Left lung (tissue), 10 donors: Measurements from ENCODE around the gene FBXO9. TPM values are rescaled to one million over a fixed set of nuclear protein-coding genes. Genes with fewer than 3 reads are reported as not detected.

Experiments used
- ATAC-seq: fragments of 200-7000 bp; cut with Tn5 transposase; one replicate; pipeline ENCODE4 v1.9.1; 2020; ENCODE audit warnings: moderate library complexity
- DNase-seq, 4 donors: peaks; one replicate each; pipeline ENCODE4 v3.0.0-alpha.2; 2013 to 2020
- H3K27ac ChIP-seq, 2 donors: fragments of 200-600 bp; sonication (generic) in 1 of 2; one replicate each; pipeline versions ENCODE4 v1.5.0 to v1.8.0; 2020 to 2021
- H3K27me3 ChIP-seq, 2 donors: fragments of 200-600 bp; sonication (generic) in 1 of 2; one replicate each; pipeline versions ENCODE4 v1.5.0 to v1.8.0; 2020 to 2021
- H3K36me3 ChIP-seq, 2 donors: fragments of 200-600 bp; sonication (generic) in 1 of 2; one replicate each; pipeline versions ENCODE4 v1.5.0 to v1.8.0; 2020 to 2021
- H3K4me1 ChIP-seq, 2 donors: fragments of 200-600 bp; one replicate each; pipeline ENCODE4 v1.8.0; 2021
- H3K4me3 ChIP-seq, 2 donors: fragments of 200-600 bp; sonication (generic) in 1 of 2; one replicate each; pipeline versions ENCODE4 v1.5.0 to v1.8.0; 2020 to 2021; ENCODE audit warnings: mild to moderate bottlenecking in 1 of 2
- H3K9me3 ChIP-seq, 2 donors: fragments of 200-600 bp; sonication (generic) in 1 of 2; one replicate each; pipeline versions ENCODE4 v1.5.0 to v1.8.0; 2020 to 2021
- CTCF ChIP-seq, 2 donors: fragments of 200-600 bp; sonication (generic) in 1 of 2; IDR thresholded peaks; one replicate each; pipeline versions ENCODE4 v1.5.0 to v1.8.0; 2021; ENCODE audit warnings: antibody characterized with exemption in 2 of 2
- intact Hi-C, 2 donors: fragments of 100-400 bp; cut with DNase I; formaldehyde crosslinking; loops; one replicate each; pipeline versions ENCODE4 v1.11.2 to v1.14.2; 2022
- polyA plus RNA-seq, 6 donors: library from polyadenylated mRNA; unstranded; fragments of 120-200 nt; gene quantifications; one replicate each; pipeline ENCODE4 v1.2.1, GENCODE V29; 2013; ENCODE audit not compliant: insufficient read length in 6 of 6
- total RNA-seq, 2 donors: library from RNA; stranded (reverse); fragmentation: NEBNext Ultra II Directional; extraction: Animal tissue kit (Norgen Biotek cat#: 25700); gene quantifications; one replicate each; pipeline ENCODE4 v1.2.1, GENCODE V29; 2021
- donor health status: DM: no; HTN: yes; CAD: no.
- donor health status: DM: no; HTN: no; CAD: no.

Gene FBXO9
- total and polyA plus RNA-seq, 8 donors: 77.6 to 127 (median 111) TPM

- intact Hi-C loops: no loop called here
- DNase-seq (no peak), ATAC-seq (no peak)
- TF ChIP-seq CTCF (IDR thresholded peaks at IDR 0.05): no peak
- Histone ChIP-seq H3K36me3 (peaks cover 0 to 86% of the 10 kb centered on the region in 2 donors), H3K9me3 (no peaks in the 10 kb centered on the region), H3K4me1 (no peaks in the 10 kb centered on the region), H3K27ac (no peak overlapping the region), H3K27me3 (no peaks in the 10 kb centered on the region), H3K4me3 (no peak overlapping the region)
Measured at GRCh38 chr6:53100561-53100960, 35.4 kb downstream of the FBXO9 start.

GRCh38 chr6:53101006-53101405, 35.8 kb downstream of the FBXO9 start:
- ATAC-seq (no peak), DNase-seq (no peak)
- H3K27ac ChIP-seq: no peak overlapping the region
- no peak for TF ChIP-seq CTCF (IDR thresholded peaks at IDR 0.05)
- H3K9me3 ChIP-seq: no peaks in the 10 kb centered on the region
- no peaks in the 10 kb centered on the region for H3K4me1 ChIP-seq
- H3K4me3 ChIP-seq: no peak overlapping the region
- intact Hi-C loops: no loop called here
- no peaks in the 10 kb centered on the region for H3K27me3 ChIP-seq
- peaks cover 0 to 81% of the 10 kb centered on the region in 2 donors for H3K36me3 ChIP-seq

DNA sequence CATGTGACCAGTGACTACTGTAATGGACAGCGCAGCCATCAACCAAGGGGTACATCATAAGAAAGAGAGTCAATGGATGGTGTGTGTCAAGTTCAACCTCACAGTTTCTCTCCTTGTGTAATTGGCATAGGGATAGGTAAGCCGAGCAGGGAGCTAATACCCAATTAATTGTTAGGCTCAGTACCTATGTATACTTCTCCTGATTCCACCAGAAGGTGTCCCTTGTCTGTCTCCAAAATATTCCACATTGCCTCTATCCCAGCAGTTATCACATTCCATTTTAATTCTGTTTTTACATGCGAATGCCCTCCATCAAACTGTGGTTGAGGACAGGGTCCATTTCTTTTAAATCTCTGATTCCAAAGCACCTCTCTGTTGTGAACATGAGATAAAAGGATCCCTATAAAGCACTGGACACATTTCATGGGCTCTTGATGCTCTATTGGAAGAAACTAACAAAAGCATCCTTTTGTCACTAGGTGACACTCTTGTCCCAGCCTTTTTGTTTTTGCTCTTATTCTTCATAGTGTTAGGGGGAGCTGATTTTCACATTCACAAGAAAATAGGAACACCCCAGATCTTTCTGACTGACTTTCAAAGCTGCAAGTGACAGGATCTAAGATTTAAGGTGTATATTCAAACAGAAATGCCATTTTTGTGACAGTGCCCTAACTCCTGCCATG, 38.9 kb downstream of the FBXO9 start:
- DNase-seq (no peak), ATAC-seq (no peak)
- Histone ChIP-seq H3K27ac (no peak overlapping the region), H3K4me1 (no peaks in the 10 kb centered on the region), H3K9me3 (no peaks in the 10 kb centered on the region), H3K27me3 (no peaks in the 10 kb centered on the region), H3K36me3 (peaks cover 0 to 50% of the 10 kb centered on the region in 2 donors), H3K4me3 (no peak overlapping the region)
- intact Hi-C loops: no loop called here
- no peak for TF ChIP-seq CTCF (IDR thresholded peaks at IDR 0.05)

GRCh38 chr6:53104916-53105315, 39.7 kb downstream of the FBXO9 start:
- H3K36me3 ChIP-seq: peaks cover 0 to 44% of the 10 kb centered on the region in 2 donors
- H3K4me3 ChIP-seq: no peak overlapping the region
- DNase-seq: no peak
- intact Hi-C loops: no loop called here
- no peaks in the 10 kb centered on the region for H3K4me1 ChIP-seq
- no peak overlapping the region for H3K27ac ChIP-seq
- no peaks in the 10 kb centered on the region for H3K9me3 ChIP-seq
- H3K27me3 ChIP-seq: no peaks in the 10 kb centered on the region
- ATAC-seq: no peak
- no peak for TF ChIP-seq CTCF (IDR thresholded peaks at IDR 0.05)

- ATAC-seq (no peak), DNase-seq (no peak)
- H3K4me3 ChIP-seq: no peak overlapping the region
- H3K9me3 ChIP-seq: no peaks in the 10 kb centered on the region
- peaks cover 0 to 22% of the 10 kb centered on the region in 2 donors for H3K36me3 ChIP-seq
- no peaks in the 10 kb centered on the region for H3K27me3 ChIP-seq
- no peak for TF ChIP-seq CTCF (IDR thresholded peaks at IDR 0.05)
- no peak overlapping the region for H3K27ac ChIP-seq
- H3K4me1 ChIP-seq: no peaks in the 10 kb centered on the region
- intact Hi-C loops: no loop called here
Measured at GRCh38 chr6:53107091-53107490, 41.9 kb downstream of the FBXO9 start.
